Calu3 (cell line): ENCODE data around the gene DCAF12L2. TPM values are rescaled to one million over a fixed set of nuclear protein-coding genes. Genes with fewer than 3 reads are reported as not detected.

Experiments
- BruUV-seq: library from RNA; stranded (reverse); fragments of 400-500 nt; replicated peaks from 2 replicates; lab custom pipeline; 2021; lab: Mats Ljungman, UMichigan
- CTCF ChIA-PET: fragments of 300-600 bp; sonication (Branson Sonifier 250); formaldehyde crosslinking; loops from one replicate; lab custom pipeline; 2022; ENCODE audit warnings: antibody characterized with exemption; lab: Charles Lee
- DNase-seq: peaks from one replicate; pipeline ENCODE4 v3.0.0; 2022
- H3K27ac Mint-ChIP-seq: one replicate; pipeline ENCODE4 v1.8.0; 2022; ENCODE audit warnings: mixed read lengths; ENCODE audit not compliant: unreplicated experiment
- H3K27me3 Mint-ChIP-seq: one replicate; pipeline ENCODE4 v1.8.0; 2022; ENCODE audit warnings: mixed read lengths; ENCODE audit not compliant: unreplicated experiment
- H3K36me3 Mint-ChIP-seq: one replicate; pipeline ENCODE4 v1.8.0; 2022; ENCODE audit warnings: mild to moderate bottlenecking, moderate library complexity, mixed read lengths; ENCODE audit not compliant: insufficient read depth, unreplicated experiment
- H3K4me1 Mint-ChIP-seq: one replicate; pipeline ENCODE4 v1.8.0; 2022; ENCODE audit warnings: mild to moderate bottlenecking, low read depth, mixed read lengths; ENCODE audit not compliant: unreplicated experiment
- H3K4me3 Mint-ChIP-seq: one replicate; pipeline ENCODE4 v1.8.0; 2022; ENCODE audit warnings: mild to moderate bottlenecking, low read depth, moderate library complexity, mixed read lengths; ENCODE audit not compliant: unreplicated experiment
- H3K9me3 Mint-ChIP-seq: one replicate; pipeline ENCODE4 v1.8.0; 2022; ENCODE audit warnings: low read depth, mixed read lengths; ENCODE audit not compliant: unreplicated experiment
- intact Hi-C: fragments of 100-400 bp; cut with micrococcal nuclease; formaldehyde crosslinking; loops from one replicate; pipeline ENCODE4 v1.10.0; 2022; ENCODE audit not compliant: unreplicated experiment
- total RNA-seq: library from RNA; stranded (reverse); gene quantifications from 2 replicates; pipeline ENCODE4 v1.2.3, GENCODE V29; 2022
- TF ChIP-seq, protein P1 (sequence below): fragments of 200-600 bp; IDR thresholded peaks from one replicate; pipeline ENCODE4 v1.8.0; 2022; ENCODE audit warnings: antibody characterized with exemption; ENCODE audit not compliant: unreplicated experiment

The DCAF12L2 gene
- total RNA-seq, 1 experiment from 2014 or later, result not detected

DNA sequence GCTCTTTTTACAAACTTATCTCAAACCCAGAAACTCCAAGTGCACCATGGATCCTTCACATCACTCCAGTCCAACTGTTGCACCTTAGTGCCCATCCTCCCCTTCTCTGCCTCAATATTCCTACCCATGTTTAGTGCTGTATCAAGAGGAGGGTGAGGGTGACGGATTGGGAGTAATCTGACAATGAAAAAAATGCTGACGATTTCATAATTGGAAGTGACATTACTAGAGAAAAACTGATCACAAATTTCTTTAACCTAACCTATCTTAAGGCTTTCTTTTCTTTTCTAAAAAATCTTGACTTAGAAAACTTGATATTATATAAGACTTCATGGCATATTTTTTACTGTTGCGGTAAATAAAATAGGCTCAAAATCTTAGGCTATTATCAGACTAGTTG is 1.5 kb upstream of the DCAF12L2 start:
- intact Hi-C loops, result no loop called here
- no TSS peak for BruUV-seq
- CTCF ChIA-PET, result no interaction called here
- Mint-ChIP-seq H3K4me1 (no peaks in the 10 kb centered on the region), H3K27me3 (no peaks in the 10 kb centered on the region), H3K9me3 (peaks cover 10% of the 10 kb centered on the region), H3K36me3 (no peaks in the 10 kb centered on the region), H3K27ac (no peak overlapping the region), H3K4me3 (no peak overlapping the region)
- no peak for DNase-seq
- TF ChIP-seq, protein P1, sequence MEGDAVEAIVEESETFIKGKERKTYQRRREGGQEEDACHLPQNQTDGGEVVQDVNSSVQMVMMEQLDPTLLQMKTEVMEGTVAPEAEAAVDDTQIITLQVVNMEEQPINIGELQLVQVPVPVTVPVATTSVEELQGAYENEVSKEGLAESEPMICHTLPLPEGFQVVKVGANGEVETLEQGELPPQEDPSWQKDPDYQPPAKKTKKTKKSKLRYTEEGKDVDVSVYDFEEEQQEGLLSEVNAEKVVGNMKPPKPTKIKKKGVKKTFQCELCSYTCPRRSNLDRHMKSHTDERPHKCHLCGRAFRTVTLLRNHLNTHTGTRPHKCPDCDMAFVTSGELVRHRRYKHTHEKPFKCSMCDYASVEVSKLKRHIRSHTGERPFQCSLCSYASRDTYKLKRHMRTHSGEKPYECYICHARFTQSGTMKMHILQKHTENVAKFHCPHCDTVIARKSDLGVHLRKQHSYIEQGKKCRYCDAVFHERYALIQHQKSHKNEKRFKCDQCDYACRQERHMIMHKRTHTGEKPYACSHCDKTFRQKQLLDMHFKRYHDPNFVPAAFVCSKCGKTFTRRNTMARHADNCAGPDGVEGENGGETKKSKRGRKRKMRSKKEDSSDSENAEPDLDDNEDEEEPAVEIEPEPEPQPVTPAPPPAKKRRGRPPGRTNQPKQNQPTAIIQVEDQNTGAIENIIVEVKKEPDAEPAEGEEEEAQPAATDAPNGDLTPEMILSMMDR, result no peak

DNA sequence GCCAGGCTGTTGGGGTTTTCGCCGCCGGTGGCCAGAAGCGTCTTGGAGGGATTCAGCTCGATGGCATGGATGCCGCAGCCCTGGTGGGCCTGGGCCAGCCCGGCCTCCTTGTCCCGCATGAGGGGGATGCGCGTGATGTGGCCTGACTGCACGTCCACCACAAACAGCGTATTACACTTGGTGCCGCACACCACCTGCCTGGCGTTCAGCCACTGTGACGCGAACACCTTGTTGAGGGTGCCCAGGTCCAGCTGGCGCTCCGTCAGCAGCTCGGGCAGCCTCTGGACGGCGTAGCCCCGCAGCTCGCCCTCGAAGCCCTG is 728 bp downstream of the DCAF12L2 start:
- peaks cover 3% of the 10 kb centered on the region for H3K9me3 Mint-ChIP-seq
- CTCF ChIA-PET, result no interaction called here
- TF ChIP-seq, protein P1, result no peak
- intact Hi-C loops, result no loop called here
- H3K4me1 Mint-ChIP-seq, result no peaks in the 10 kb centered on the region
- no peak overlapping the region for H3K4me3 Mint-ChIP-seq
- no TSS peak for BruUV-seq
- DNase-seq, result no peak
- no peaks in the 10 kb centered on the region for H3K36me3 Mint-ChIP-seq
- H3K27ac Mint-ChIP-seq, result no peak overlapping the region
- no peaks in the 10 kb centered on the region for H3K27me3 Mint-ChIP-seq

DNA sequence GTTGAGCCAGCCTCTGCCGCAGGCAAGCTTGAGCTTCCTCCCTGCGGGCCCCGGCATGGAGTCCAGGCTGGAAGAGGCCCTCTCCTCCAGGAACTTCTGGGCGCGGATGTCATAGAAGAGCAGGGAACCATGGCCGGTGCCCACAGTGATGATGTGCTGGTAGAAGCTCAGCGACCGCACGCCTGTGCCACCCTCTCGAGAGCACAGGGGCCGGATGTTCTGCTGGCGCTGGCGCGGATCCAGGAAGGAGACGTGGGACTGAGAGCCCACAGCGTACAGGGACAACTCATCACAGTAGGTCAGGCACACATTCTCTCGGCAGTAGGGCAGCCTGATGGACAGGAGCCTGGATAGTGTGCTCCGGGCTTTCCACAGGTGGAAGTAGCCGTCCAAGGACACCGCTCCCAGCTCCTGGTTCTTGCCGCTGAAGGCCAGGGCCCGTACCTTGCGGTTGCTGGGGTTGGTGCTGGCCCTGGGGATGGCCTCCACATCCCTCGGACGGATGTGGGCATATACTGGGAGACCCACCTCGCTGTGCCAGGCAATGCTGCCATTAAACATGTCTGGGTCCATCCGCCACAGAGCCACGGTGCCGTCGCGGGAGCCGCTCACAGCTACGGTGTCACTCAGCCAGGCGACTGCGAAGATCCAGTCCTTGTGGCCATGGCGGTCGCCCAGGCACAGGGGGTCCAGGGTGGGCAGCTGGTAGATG is 1.2 kb downstream of the DCAF12L2 start:
- BruUV-seq, result no TSS peak
- Mint-ChIP-seq H3K4me1 (no peaks in the 10 kb centered on the region), H3K9me3 (peaks cover 3% of the 10 kb centered on the region), H3K27ac (no peak overlapping the region), H3K4me3 (no peak overlapping the region), H3K27me3 (no peaks in the 10 kb centered on the region), H3K36me3 (no peaks in the 10 kb centered on the region)
- intact Hi-C loops, result no loop called here
- TF ChIP-seq, protein P1, result no peak
- CTCF ChIA-PET, result no interaction called here
- DNase-seq, result no peak

DNA sequence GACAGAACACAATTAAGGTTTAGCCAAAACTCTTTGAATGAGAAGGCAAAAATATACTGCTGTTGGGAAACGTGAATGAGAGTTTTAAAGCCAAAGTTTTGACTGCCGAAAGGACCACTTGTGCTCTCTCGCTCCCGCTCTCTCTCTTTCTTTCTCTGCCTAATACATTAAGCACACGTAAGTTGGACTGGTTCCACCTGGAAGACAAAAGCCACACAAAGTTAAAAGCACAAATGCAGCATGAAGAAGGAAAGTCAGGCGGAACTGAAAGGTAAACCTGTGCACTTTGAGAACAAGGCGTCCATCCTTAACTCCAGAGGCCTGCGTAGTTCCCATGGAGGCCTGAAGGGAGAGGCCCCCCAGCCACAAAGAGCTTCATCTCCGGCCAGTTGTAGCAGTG is 1.9 kb downstream of the DCAF12L2 start:
- Mint-ChIP-seq H3K4me1 (no peaks in the 10 kb centered on the region), H3K27ac (no peak overlapping the region), H3K4me3 (no peak overlapping the region), H3K9me3 (peaks cover 5% of the 10 kb centered on the region), H3K27me3 (no peaks in the 10 kb centered on the region), H3K36me3 (no peaks in the 10 kb centered on the region)
- no TSS peak for BruUV-seq
- CTCF ChIA-PET, result no interaction called here
- TF ChIP-seq, protein P1, result no peak
- intact Hi-C loops, result no loop called here
- no peak for DNase-seq
